ENCODE results near the gene GRAMD2A.

- TF ChIP-seq POLR2AphosphoS5 (IDR thresholded peaks at IDR 0.05; ENCODE audit: low read depth, low read length) (no peak; the same call in 1 of the 2 replicates), TAF1 (IDR thresholded peaks at IDR 0.05; ENCODE audit: borderline replicate concordance, insufficient read depth, low read length) (no peak), REST (IDR thresholded peaks at IDR 0.05; ENCODE audit: insufficient read depth in 1 of 2, low read depth in 2 of 2, low read length in 2 of 2) (no peak)
Observed at GRCh38 chr15:72117486-72118016, 80.0 kb downstream of the GRAMD2A start.
